ENCODE results near the gene ELF2. TPM values are rescaled to one million over a fixed set of nuclear protein-coding genes. Genes with fewer than 3 reads are reported as not detected.
A peak's percentile ranks its signal among the peaks of the same experiment; 100 is the strongest.

Gene ELF2
- total RNA-seq, 2 donors from 2014 or later: 80.6 to 111 TPM

GRCh38 chr4:139175646-139176301 lies 1.2 kb downstream of the ELF2 start:
- Histone ChIP-seq H3K9me3 (no peaks in the 10 kb centered on the region), H3K27me3 (replicated peaks; ENCODE audit: insufficient read depth) (no peaks in the 10 kb centered on the region), H3K27ac (peak overlapping the region; percentile 100), H3K4me3 (peak overlapping the region; percentile 100), H3K36me3 (no peaks in the 10 kb centered on the region), H3K4me1 (ENCODE audit: control insufficient read depth in 1 of 2, low read depth in 2 of 2) (peaks cover 35 to 36% of the 10 kb centered on the region in 2 donors)
- no peak for TF ChIP-seq CTCF (IDR thresholded peaks at IDR 0.05)
- peak; percentile 4 for ATAC-seq (ENCODE audit: insufficient number of reproducible peaks, low FRiP score, low read depth)
- DNase-seq (ENCODE audit: low spot score): no peak

DNA sequence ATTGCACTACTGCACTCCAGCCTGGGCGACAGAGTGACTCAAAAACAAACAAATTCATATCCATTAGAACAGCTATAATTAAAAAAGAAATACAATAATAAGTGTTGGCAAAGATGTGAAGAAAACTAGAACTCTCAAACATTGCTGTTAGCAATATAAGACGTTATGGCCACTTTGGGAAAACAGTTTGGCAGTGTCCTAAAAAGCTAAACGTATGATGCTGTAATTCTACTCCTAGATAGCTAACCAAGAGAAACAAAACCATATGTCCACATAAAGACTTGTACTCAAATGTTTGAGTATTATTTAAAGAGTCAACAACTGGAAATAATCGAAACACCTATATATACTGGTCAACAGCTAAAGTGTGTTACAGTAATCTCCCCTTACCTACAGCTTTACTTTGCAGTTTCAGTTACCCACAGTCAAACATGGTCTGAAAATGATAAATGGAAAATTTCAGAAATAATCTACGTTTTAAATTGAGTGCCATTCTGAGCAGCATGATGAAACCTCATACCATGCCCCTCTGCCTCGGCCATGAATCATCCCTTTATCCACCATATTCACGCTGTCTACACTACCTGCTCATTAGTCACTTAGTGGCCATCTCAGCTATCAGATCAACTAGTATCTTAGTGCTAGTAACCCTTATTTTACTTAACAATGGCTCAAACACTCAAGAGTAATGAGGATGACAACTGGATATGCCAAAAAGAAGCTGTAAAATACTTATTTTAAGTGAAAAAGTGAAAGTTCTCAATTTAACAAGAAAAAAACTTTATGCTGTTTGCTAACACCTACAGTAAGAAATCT lies 4.9 kb downstream of the ELF2 start:
- Histone ChIP-seq H3K36me3 (no peaks in the 10 kb centered on the region), H3K27me3 (replicated peaks; ENCODE audit: insufficient read depth) (no peaks in the 10 kb centered on the region), H3K27ac (peak overlapping the region in 1 of 2 donors; percentile 45), H3K4me3 (no peak overlapping the region), H3K9me3 (no peaks in the 10 kb centered on the region), H3K4me1 (ENCODE audit: control insufficient read depth in 1 of 2, low read depth in 2 of 2) (peaks cover 45 to 49% of the 10 kb centered on the region in 2 donors)
- no peak for TF ChIP-seq CTCF (IDR thresholded peaks at IDR 0.05)
- no peak for DNase-seq (ENCODE audit: low spot score)
- ATAC-seq (ENCODE audit: insufficient number of reproducible peaks, low FRiP score, low read depth): no peak

GRCh38 chr4:139170932-139171331 lies 6.1 kb downstream of the ELF2 start:
- H3K36me3 ChIP-seq: no peaks in the 10 kb centered on the region
- peaks cover 47 to 56% of the 10 kb centered on the region in 2 donors for H3K4me1 ChIP-seq (ENCODE audit: control insufficient read depth in 1 of 2, low read depth in 2 of 2)
- ATAC-seq (ENCODE audit: insufficient number of reproducible peaks, low FRiP score, low read depth) (no peak), DNase-seq (ENCODE audit: low spot score) (no peak)
- H3K4me3 ChIP-seq: no peak overlapping the region
- H3K9me3 ChIP-seq: no peaks in the 10 kb centered on the region
- no peaks in the 10 kb centered on the region for H3K27me3 ChIP-seq (replicated peaks; ENCODE audit: insufficient read depth)
- H3K27ac ChIP-seq: no peak overlapping the region
- no peak for TF ChIP-seq CTCF (IDR thresholded peaks at IDR 0.05)

GRCh38 chr4:139167774-139168444 lies 9.1 kb downstream of the ELF2 start:
- Histone ChIP-seq H3K4me3 (no peak overlapping the region), H3K4me1 (ENCODE audit: control insufficient read depth in 1 of 2, low read depth in 2 of 2) (peaks cover 50 to 62% of the 10 kb centered on the region in 2 donors), H3K9me3 (no peaks in the 10 kb centered on the region), H3K36me3 (no peaks in the 10 kb centered on the region), H3K27me3 (replicated peaks; ENCODE audit: insufficient read depth) (no peaks in the 10 kb centered on the region), H3K27ac (peak overlapping the region in 1 of 2 donors; percentile 19)
- ATAC-seq (ENCODE audit: insufficient number of reproducible peaks, low FRiP score, low read depth): peak; percentile 22
- DNase-seq (ENCODE audit: low spot score): no peak
- peak; percentile 41 for TF ChIP-seq CTCF (IDR thresholded peaks at IDR 0.05)

DNA sequence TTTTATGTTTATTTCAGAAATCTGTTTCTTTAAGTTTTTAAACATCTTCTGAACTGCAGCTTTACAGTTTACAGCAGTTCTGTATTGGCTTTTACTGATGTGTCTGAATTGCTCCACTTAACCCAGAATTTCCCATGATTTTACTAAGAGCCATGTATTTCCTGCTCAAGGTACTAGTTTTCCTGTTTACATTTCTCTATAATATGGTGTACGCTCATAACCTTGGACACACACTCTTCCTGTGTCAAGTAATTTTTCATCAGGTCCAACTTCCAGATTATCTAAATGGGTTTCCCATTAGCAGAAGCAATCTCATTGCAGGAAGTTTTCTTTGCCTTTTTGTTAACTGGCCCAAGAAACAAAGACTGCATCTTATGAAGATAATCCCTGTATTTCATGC lies 12.3 kb downstream of the ELF2 start:
- Histone ChIP-seq H3K4me1 (ENCODE audit: control insufficient read depth in 1 of 2, low read depth in 2 of 2) (peaks cover 34 to 56% of the 10 kb centered on the region in 2 donors), H3K27ac (no peak overlapping the region), H3K9me3 (no peaks in the 10 kb centered on the region), H3K27me3 (replicated peaks; ENCODE audit: insufficient read depth) (no peaks in the 10 kb centered on the region), H3K36me3 (no peaks in the 10 kb centered on the region), H3K4me3 (no peak overlapping the region)
- DNase-seq (ENCODE audit: low spot score): no peak
- ATAC-seq (ENCODE audit: insufficient number of reproducible peaks, low FRiP score, low read depth): no peak
- TF ChIP-seq CTCF (IDR thresholded peaks at IDR 0.05): no peak
